ENCODE results near the gene GADD45G. TPM values are rescaled to one million over a fixed set of nuclear protein-coding genes. Genes with fewer than 3 reads are reported as not detected.

The GADD45G gene
- polyA plus RNA-seq, 1 experiment, result 0.07 TPM

DNA sequence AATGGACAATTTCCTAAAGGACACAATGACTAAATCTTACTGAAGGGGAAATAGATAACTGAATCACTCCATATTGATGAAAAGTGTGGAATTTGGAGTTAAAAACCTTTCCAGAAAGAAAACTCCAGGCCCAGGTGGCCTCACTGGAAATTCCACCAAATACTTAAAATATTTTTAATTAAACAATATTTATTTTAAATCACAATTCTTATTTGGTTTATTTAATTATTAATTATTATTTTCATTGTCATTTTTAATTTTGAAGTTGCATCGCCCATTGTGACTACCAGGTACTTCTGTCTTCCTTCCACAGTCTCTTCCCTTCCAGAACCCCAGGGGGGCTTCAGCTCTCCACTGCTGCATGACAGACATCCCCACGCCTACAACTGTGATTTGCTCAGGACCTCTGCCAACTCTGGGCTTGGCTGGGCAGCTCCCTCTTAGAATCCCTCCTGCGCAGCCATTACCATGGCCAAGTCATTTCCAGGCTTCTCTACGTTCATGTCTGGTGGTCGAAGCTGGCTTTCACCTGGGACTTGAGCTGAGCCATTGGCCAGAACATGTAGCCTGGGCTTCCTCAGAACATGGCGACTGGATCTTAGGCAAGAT is 16.4 kb upstream of the GADD45G start:
- Histone ChIP-seq H3K9me3 (ENCODE audit: control insufficient read depth, insufficient read depth, low read length) (no peaks in the 10 kb centered on the region), H3K27me3 (ENCODE audit: control insufficient read depth, insufficient read depth, low read length) (peaks cover 4% of the 10 kb centered on the region), H3K4me3 (ENCODE audit: low read depth, low read length) (no peak overlapping the region), H3K27ac (ENCODE audit: low read depth, low read length) (no peak overlapping the region)
- ChIA-PET CTCF (interaction anchor here (1.2 kb wide), 1 partner anchor 10 kb away, joined by 4 read pairs; no protein-coding TSS in a partner anchor), POLR2A (no interaction called here)
- TF ChIP-seq, protein P1, sequence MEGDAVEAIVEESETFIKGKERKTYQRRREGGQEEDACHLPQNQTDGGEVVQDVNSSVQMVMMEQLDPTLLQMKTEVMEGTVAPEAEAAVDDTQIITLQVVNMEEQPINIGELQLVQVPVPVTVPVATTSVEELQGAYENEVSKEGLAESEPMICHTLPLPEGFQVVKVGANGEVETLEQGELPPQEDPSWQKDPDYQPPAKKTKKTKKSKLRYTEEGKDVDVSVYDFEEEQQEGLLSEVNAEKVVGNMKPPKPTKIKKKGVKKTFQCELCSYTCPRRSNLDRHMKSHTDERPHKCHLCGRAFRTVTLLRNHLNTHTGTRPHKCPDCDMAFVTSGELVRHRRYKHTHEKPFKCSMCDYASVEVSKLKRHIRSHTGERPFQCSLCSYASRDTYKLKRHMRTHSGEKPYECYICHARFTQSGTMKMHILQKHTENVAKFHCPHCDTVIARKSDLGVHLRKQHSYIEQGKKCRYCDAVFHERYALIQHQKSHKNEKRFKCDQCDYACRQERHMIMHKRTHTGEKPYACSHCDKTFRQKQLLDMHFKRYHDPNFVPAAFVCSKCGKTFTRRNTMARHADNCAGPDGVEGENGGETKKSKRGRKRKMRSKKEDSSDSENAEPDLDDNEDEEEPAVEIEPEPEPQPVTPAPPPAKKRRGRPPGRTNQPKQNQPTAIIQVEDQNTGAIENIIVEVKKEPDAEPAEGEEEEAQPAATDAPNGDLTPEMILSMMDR (IDR thresholded peaks at IDR 0.05; ENCODE audit: low read depth, low read length), result no peak
- DNase-seq (ENCODE audit: low read depth, low spot score), result no peak

DNA sequence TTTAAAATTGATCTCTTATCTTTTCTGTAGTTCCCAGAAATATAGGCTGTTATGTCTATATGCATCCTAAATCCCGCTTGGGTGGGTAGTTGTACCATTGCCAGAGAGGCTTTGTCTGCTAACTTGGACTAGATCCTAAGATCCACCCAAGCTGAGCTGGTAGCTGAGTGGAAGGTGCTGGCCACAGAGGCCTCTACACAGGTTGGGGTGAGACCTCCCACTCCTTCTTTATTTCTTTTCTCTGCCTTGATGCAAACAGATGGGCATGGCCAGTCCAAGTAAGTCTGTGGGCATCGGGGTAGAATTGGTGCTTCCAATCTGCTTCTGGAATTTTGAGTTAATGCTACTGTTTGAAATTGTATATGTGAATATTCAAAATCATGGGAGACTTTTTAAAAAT is 14.4 kb upstream of the GADD45G start:
- TF ChIP-seq, protein P1 (IDR thresholded peaks at IDR 0.05; ENCODE audit: low read depth, low read length), result no peak
- DNase-seq (ENCODE audit: low read depth, low spot score), result no peak
- CTCF ChIA-PET, result interaction anchor here (4.2 kb wide), 1 partner anchor 14 kb away, joined by 41 read pairs; no protein-coding TSS in a partner anchor
- no peak overlapping the region for H3K4me3 ChIP-seq (ENCODE audit: low read depth, low read length)
- POLR2A ChIA-PET, result no interaction called here
- H3K27ac ChIP-seq (ENCODE audit: low read depth, low read length), result no peak overlapping the region
- H3K27me3 ChIP-seq (ENCODE audit: control insufficient read depth, insufficient read depth, low read length), result peaks cover 4% of the 10 kb centered on the region
- no peaks in the 10 kb centered on the region for H3K9me3 ChIP-seq (ENCODE audit: control insufficient read depth, insufficient read depth, low read length)

DNA sequence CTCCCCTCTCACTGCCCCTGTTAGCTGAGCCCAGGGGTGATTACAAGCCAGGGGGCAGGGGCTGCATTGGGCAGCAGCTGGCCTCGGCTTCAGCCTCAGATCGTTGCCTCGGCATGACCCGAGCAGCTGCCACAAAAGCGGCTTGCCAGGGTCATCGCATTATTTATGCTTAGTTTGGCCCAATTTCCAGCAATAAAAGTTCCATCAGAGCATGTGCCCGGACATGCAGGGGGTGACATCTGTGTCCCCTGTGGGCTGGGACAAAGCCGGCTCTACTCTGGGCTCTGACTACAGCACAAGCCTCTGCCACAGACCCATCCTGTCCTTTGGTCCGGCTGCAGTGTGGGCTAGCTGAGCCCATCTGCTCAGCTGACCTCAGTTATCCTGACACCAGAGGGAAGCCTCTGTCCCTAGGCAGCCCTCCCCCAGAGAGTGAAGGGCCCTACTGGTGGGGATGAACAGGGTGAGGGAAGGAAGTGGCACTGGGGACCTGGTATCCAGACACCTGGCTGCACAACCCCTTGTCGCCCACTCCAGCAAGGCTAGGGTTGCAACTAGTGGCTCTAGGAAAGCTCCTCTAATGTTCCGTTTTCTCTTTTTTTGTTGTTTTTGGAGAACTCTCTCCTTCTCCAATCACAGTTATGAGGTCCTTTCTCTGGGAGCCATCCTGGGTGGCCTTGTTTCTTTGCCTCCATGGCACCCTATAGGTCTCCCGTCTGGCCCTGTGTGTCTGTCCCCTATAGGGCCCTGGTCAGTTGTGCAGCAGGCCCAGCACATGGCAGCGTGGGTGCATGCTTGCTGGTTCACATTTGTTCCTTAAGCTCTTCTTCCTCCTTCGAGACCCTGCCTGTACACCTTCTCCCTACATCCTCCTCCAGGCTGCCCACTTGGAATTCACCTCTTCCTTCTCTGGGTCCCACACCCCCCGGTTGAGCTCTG is 13.3 kb upstream of the GADD45G start:
- no peak for DNase-seq (ENCODE audit: low read depth, low spot score)
- POLR2A ChIA-PET, result no interaction called here
- CTCF ChIA-PET, result interaction anchor here (3.3 to 4.2 kb wide), 2 partner anchors 12 to 15 kb away, joined by 13 to 41 read pairs; no protein-coding TSS in a partner anchor

DNA sequence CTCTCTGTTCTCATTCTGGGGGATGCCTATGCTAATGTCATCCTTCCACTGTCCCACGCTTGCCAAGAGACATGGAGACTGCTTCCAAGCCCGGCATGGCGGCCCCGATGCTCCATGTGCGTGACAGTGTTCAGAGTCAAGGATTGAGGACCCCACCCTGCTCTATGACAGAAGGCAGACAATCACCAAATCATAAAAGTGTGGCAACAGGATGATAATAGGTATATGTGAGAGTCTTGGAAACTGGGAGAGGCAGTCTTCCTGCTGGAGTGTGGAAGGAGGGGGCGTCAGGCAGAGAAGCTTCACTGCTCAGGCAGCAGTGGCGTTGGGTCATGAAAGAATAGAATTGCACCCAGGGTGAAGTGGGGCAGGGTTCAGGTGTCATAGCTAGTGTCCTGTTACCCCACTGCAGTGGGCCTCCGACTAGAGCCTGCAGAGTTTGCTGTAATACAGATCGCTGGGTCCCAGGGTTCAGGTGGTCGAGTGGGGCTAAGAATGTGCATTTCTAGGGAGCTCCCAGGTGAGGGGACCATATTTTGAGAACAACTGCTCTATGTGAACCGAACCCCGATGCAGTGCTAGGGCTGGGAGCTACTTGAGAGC is 12.5 kb upstream of the GADD45G start:
- TF ChIP-seq, protein P1 (IDR thresholded peaks at IDR 0.05; ENCODE audit: low read depth, low read length), result no peak

More for the DNA sequence above, 13.3 kb upstream of the GADD45G start:
- Histone ChIP-seq H3K9me3 (ENCODE audit: control insufficient read depth, insufficient read depth, low read length) (no peaks in the 10 kb centered on the region), H3K4me3 (ENCODE audit: low read depth, low read length) (no peak overlapping the region), H3K27ac (ENCODE audit: low read depth, low read length) (no peak overlapping the region), H3K27me3 (ENCODE audit: control insufficient read depth, insufficient read depth, low read length) (peaks cover 7% of the 10 kb centered on the region)
- TF ChIP-seq, protein P1 (IDR thresholded peaks at IDR 0.05; ENCODE audit: low read depth, low read length), result no peak

More for the DNA sequence above, 12.5 kb upstream of the GADD45G start:
- no peaks in the 10 kb centered on the region for H3K9me3 ChIP-seq (ENCODE audit: control insufficient read depth, insufficient read depth, low read length)
- H3K27me3 ChIP-seq (ENCODE audit: control insufficient read depth, insufficient read depth, low read length), result peaks cover 13% of the 10 kb centered on the region
- H3K27ac ChIP-seq (ENCODE audit: low read depth, low read length), result no peak overlapping the region
- ChIA-PET CTCF (interaction anchor here (1.4 to 4.2 kb wide), 7 partner anchors 9 to 549 kb away, joined by 3 to 41 read pairs (median 7); no protein-coding TSS in a partner anchor), POLR2A (no interaction called here)
- DNase-seq (ENCODE audit: low read depth, low spot score), result no peak
- H3K4me3 ChIP-seq (ENCODE audit: low read depth, low read length), result no peak overlapping the region
